ENCODE data around the gene UTS2R. TPM values are rescaled to one million over a fixed set of nuclear protein-coding genes. Genes with fewer than 3 reads are reported as not detected.

The UTS2R gene
- polyA plus RNA-seq, 1 of the 3 experiments (the other 2 are of a cell fraction), result not detected

DNA sequence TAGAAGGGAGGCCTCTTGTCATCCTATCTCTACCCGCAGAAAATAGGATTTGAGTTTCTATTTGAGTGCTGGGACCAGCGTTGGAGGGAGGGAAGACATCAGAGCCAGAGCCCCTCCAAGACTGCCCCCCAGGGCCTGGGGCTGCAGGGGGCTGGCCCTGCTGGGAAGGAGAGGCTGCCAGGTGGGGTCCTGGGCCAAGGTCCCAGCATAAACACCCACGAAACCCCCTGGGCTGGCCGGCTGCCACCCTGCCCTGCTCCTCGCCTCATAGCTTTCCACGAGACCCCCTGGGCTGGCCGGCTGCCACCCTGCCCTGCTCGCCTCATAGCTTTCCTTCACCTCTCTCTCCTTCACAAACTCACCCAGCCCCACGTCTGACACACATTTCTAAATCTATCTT is 23.1 kb upstream of the UTS2R start:
- Histone ChIP-seq H3K36me3 (replicated peaks in 1 of 2; ENCODE audit: control insufficient read depth in 1 of 2, insufficient read depth in 2 of 2, low read length in 1 of 2) (no peaks in the 10 kb centered on the region), H3K4me2 (no peak overlapping the region), H3K9ac (no peak overlapping the region), H4K20me1 (ENCODE audit: insufficient read depth) (no peaks in the 10 kb centered on the region), H3K9me3 (no peaks in the 10 kb centered on the region), H3K27me3 (ENCODE audit: insufficient read depth) (no peaks in the 10 kb centered on the region; the same call in 1 of the 2 replicates), H3F3A (replicated peaks; ENCODE audit: insufficient read depth) (no peaks in the 10 kb centered on the region), H3K79me2 (ENCODE audit: insufficient read depth) (no peaks in the 10 kb centered on the region), H3K4me1 (ENCODE audit: control insufficient read depth in 1 of 2, insufficient read depth in 2 of 2, low read depth in 1 of 2, low read length in 1 of 2) (peaks cover 0 to 10% of the 10 kb centered on the region in 2 experiments; a peak in 1 of 4 replicates), H3K9me2 (no peaks in the 10 kb centered on the region), H3K4me3 (ENCODE audit: low read depth in 2 of 2, low read length in 1 of 2) (no peak overlapping the region), H3K27ac (ENCODE audit: low read depth in 2 of 2, low read length in 1 of 2) (no peak overlapping the region), H2AFZ (ENCODE audit: low read depth) (no peak overlapping the region)
- ChIA-PET CTCF (interaction anchor here (0.7 to 5.8 kb wide), 7 partner anchors 10 to 206 kb away, joined by 3 to 124 read pairs (median 12); partner anchors contain the start of genes HEXD, OGFOD3 and SECTM1), POLR2A (no interaction called here)
- no peak for DNase-seq
- 69% methylated on average over 9 of the region's 9 CpGs for WGBS (ENCODE audit: low lambda C conversion rate)
- TF ChIP-seq NRF1 (IDR thresholded peaks at IDR 0.05; ENCODE audit: low read depth, low read length), result no peak
- TF ChIP-seq, protein P1, sequence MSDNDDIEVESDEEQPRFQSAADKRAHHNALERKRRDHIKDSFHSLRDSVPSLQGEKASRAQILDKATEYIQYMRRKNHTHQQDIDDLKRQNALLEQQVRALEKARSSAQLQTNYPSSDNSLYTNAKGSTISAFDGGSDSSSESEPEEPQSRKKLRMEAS (IDR thresholded peaks at IDR 0.05; ENCODE audit: low read depth), result no peak
- TF ChIP-seq RAD21 (IDR thresholded peaks at IDR 0.05; ENCODE audit: low read length), result no peak
- no peak for TF ChIP-seq POLR2AphosphoS5 (IDR thresholded peaks at IDR 0.05; ENCODE audit: low read depth, low read length)
- no peak for TF ChIP-seq EP300 (IDR thresholded peaks at IDR 0.05; ENCODE audit: borderline replicate concordance in 1 of 2, low read depth in 1 of 2, low read length in 1 of 2)
- TF ChIP-seq TEAD4 (IDR thresholded peaks at IDR 0.05; ENCODE audit: borderline replicate concordance, insufficient read depth), result no peak
- no peak for TF ChIP-seq SMC3 (IDR thresholded peaks at IDR 0.05; ENCODE audit: low read depth, low read length)
- no peak for TF ChIP-seq GABPA (IDR thresholded peaks at IDR 0.05; ENCODE audit: low read depth)
- no peak for TF ChIP-seq RFX5 (IDR thresholded peaks at IDR 0.05; ENCODE audit: low read length)
- TF ChIP-seq SIN3A (IDR thresholded peaks at IDR 0.05; ENCODE audit: borderline replicate concordance, low read depth, low read length), result no peak

DNA sequence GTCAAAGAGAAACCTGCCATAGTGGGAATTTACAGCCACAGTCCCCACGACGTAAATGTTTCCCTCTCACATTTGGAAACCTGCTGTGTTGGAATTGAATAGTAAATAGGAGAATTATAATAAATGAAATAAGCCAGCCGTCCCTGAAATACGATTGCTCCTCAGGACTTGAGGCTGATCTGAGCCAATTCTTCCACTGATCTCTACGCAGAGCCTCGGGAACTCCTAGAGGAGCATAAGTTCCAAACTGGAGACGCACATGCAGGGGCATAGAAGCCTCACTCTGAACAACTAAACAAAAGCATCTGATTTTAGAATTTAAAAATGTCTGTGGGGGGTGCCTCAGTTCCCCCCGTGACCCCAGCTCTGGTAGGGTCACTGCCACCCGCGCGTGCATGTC is 22.7 kb upstream of the UTS2R start:
- no peak for DNase-seq
- H3K4me2 ChIP-seq, result no peak overlapping the region
- no peaks in the 10 kb centered on the region for H3F3A ChIP-seq (replicated peaks; ENCODE audit: insufficient read depth)
- no peak overlapping the region for H3K9ac ChIP-seq
- no peak for TF ChIP-seq ELF1 (IDR thresholded peaks at IDR 0.05)
- no peak for TF ChIP-seq TCF12 (IDR thresholded peaks at IDR 0.05)
- TF ChIP-seq, protein P2, sequence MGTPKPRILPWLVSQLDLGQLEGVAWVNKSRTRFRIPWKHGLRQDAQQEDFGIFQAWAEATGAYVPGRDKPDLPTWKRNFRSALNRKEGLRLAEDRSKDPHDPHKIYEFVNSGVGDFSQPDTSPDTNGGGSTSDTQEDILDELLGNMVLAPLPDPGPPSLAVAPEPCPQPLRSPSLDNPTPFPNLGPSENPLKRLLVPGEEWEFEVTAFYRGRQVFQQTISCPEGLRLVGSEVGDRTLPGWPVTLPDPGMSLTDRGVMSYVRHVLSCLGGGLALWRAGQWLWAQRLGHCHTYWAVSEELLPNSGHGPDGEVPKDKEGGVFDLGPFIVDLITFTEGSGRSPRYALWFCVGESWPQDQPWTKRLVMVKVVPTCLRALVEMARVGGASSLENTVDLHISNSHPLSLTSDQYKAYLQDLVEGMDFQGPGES (IDR thresholded peaks at IDR 0.05; ENCODE audit: low read depth, low read length), result no peak
- TF ChIP-seq NRF1 (IDR thresholded peaks at IDR 0.05; ENCODE audit: low read depth, low read length), result no peak
- TF ChIP-seq FOXM1 (IDR thresholded peaks at IDR 0.05; ENCODE audit: low read depth), result no peak
- TF ChIP-seq RXRA (IDR thresholded peaks at IDR 0.05; ENCODE audit: borderline replicate concordance, low read depth), result no peak
- TF ChIP-seq GATA2 (CRISPR knock-in tag; IDR thresholded peaks at IDR 0.05), result no peak
- no peak for TF ChIP-seq EZH2phosphoT487 (IDR thresholded peaks at IDR 0.05; ENCODE audit: borderline replicate concordance, low read depth)
- TF ChIP-seq SIN3A (IDR thresholded peaks at IDR 0.05; ENCODE audit: borderline replicate concordance, low read depth, low read length), result no peak
- no peak for TF ChIP-seq CHD2 (IDR thresholded peaks at IDR 0.05; ENCODE audit: low read length, partially characterized antibody)
- TF ChIP-seq POLR2AphosphoS5 (IDR thresholded peaks at IDR 0.05; ENCODE audit: low read depth, low read length), result no peak
- TF ChIP-seq, protein P1 (IDR thresholded peaks at IDR 0.05; ENCODE audit: low read depth), result no peak
- TF ChIP-seq, protein P3, sequence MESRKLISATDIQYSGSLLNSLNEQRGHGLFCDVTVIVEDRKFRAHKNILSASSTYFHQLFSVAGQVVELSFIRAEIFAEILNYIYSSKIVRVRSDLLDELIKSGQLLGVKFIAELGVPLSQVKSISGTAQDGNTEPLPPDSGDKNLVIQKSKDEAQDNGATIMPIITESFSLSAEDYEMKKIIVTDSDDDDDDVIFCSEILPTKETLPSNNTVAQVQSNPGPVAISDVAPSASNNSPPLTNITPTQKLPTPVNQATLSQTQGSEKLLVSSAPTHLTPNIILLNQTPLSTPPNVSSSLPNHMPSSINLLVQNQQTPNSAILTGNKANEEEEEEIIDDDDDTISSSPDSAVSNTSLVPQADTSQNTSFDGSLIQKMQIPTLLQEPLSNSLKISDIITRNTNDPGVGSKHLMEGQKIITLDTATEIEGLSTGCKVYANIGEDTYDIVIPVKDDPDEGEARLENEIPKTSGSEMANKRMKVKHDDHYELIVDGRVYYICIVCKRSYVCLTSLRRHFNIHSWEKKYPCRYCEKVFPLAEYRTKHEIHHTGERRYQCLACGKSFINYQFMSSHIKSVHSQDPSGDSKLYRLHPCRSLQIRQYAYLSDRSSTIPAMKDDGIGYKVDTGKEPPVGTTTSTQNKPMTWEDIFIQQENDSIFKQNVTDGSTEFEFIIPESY (IDR thresholded peaks at IDR 0.05; ENCODE audit: borderline replicate concordance, low read depth), result no peak
- TF ChIP-seq SMC3 (IDR thresholded peaks at IDR 0.05; ENCODE audit: low read depth, low read length), result no peak
- no peak for TF ChIP-seq EP300 (IDR thresholded peaks at IDR 0.05; ENCODE audit: borderline replicate concordance in 1 of 2, low read depth in 1 of 2, low read length in 1 of 2)
- no peak for TF ChIP-seq YY1 (IDR thresholded peaks at IDR 0.05; ENCODE audit: low read depth)
- TF ChIP-seq TAF1 (IDR thresholded peaks at IDR 0.05; ENCODE audit: borderline replicate concordance, low read depth, low read length), result no peak
- no peak overlapping the region for H2AFZ ChIP-seq (ENCODE audit: low read depth)
- H3K4me1 ChIP-seq (ENCODE audit: control insufficient read depth in 1 of 2, insufficient read depth in 2 of 2, low read depth in 1 of 2, low read length in 1 of 2), result peaks cover 0 to 10% of the 10 kb centered on the region in 2 experiments; a peak in 1 of 4 replicates
- H4K20me1 ChIP-seq (ENCODE audit: insufficient read depth), result no peaks in the 10 kb centered on the region
- no peaks in the 10 kb centered on the region; the same call in 1 of the 2 replicates for H3K27me3 ChIP-seq (ENCODE audit: insufficient read depth)
- H3K9me2 ChIP-seq, result no peaks in the 10 kb centered on the region
- H3K4me3 ChIP-seq (ENCODE audit: low read depth in 2 of 2, low read length in 1 of 2), result no peak overlapping the region
- H3K79me2 ChIP-seq (ENCODE audit: insufficient read depth), result no peaks in the 10 kb centered on the region
- no peaks in the 10 kb centered on the region for H3K9me3 ChIP-seq
- no peaks in the 10 kb centered on the region for H3K36me3 ChIP-seq (replicated peaks in 1 of 2; ENCODE audit: control insufficient read depth in 1 of 2, insufficient read depth in 2 of 2, low read length in 1 of 2)
- ChIA-PET CTCF (interaction anchor here (0.7 to 5.8 kb wide), 9 partner anchors 11 to 205 kb away, joined by 3 to 124 read pairs (median 13); partner anchors contain the start of genes HEXD, OGFOD3 and SECTM1), POLR2A (no interaction called here)
- WGBS (ENCODE audit: low lambda C conversion rate), result 80% methylated on average over 11 of the region's 11 CpGs
- no peak overlapping the region for H3K27ac ChIP-seq (ENCODE audit: low read depth in 2 of 2, low read length in 1 of 2)
